A673 (cell line): Measurements from ENCODE around the gene AUNIP.

Source experiments
- EZH2 ChIP-seq: fragments of 200-600 bp; sonication (generic); IDR thresholded peaks from 2 replicates; pipeline ENCODE4 v1.6.1; 2017; ENCODE audit warnings: borderline replicate concordance, low read depth, mild to moderate bottlenecking, mixed read lengths, antibody characterized with exemption, low read length; ENCODE audit not compliant: poor library complexity, severe bottlenecking
- TF ChIP-seq, protein P1 (sequence below): fragments of 300-800, 200-600 bp; sonication (generic); conservative IDR thresholded peaks from 2 replicates; pipeline ENCODE4 v1.5.1; 2017; ENCODE audit warnings: low read depth, mild to moderate bottlenecking, antibody characterized with exemption, low read length, moderate library complexity, mixed read lengths

- TF ChIP-seq, protein P1, sequence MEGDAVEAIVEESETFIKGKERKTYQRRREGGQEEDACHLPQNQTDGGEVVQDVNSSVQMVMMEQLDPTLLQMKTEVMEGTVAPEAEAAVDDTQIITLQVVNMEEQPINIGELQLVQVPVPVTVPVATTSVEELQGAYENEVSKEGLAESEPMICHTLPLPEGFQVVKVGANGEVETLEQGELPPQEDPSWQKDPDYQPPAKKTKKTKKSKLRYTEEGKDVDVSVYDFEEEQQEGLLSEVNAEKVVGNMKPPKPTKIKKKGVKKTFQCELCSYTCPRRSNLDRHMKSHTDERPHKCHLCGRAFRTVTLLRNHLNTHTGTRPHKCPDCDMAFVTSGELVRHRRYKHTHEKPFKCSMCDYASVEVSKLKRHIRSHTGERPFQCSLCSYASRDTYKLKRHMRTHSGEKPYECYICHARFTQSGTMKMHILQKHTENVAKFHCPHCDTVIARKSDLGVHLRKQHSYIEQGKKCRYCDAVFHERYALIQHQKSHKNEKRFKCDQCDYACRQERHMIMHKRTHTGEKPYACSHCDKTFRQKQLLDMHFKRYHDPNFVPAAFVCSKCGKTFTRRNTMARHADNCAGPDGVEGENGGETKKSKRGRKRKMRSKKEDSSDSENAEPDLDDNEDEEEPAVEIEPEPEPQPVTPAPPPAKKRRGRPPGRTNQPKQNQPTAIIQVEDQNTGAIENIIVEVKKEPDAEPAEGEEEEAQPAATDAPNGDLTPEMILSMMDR = no peak
- no peak for TF ChIP-seq EZH2
Measured at GRCh38 chr1:25863486-25864262, 4.4 kb upstream of the AUNIP start.
